Amniotic epithelial cell (primary cell): ENCODE data around the gene GPC1.
A peak's percentile ranks its signal among the peaks of the same experiment; 100 is the strongest.

Experiments
- DNase-seq: peaks from one replicate; pipeline ENCODE4 v3.0.0-alpha.2; 2010; ENCODE audit warnings: low read depth

Gene GPC1

DNA sequence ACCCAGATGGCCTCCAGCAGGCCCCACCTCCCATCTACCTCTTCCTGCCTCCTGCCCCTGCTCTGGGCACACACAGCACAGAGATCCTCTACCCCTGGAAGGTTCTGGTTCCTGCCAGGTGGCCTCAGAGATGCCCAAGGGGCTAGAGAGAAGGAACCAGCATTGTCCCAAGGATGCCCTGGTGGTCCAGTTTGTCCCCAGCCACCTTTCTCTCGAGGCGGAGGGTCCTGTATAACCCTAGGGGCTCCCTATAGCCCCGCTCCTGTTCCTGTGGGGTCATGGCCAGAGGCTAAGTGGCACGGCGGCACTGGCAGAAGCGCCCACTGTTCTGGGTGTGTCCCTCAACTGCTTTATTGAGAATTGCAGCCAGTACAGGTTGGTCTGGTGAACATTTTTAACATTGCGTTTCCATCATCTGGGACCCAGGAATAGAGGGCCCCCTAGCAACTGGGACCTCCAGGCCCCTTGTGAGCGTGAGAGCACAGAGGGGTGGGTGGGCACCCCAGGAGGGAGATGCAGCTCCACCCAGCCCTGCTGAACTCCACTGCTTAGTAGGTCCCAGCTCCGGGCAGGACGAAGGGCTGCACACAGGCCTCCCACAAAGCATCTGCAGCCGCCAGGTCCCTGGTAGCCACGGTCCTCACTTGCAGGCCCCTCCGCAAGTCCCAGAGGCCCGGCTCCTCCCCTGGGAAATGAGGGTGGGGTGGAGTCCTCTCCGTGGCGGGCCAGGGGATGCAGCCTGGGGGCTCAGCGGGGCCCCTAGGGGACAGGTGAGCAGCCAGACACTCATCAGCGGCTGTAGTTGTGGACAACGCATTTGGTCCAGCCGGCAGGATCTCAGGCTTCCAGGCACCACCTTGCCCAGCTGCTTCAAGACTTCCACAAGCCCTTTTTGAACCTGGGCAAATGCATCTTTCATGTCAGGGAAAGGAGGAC, 33.1 kb downstream of the GPC1 start:
- no peak for DNase-seq

DNA sequence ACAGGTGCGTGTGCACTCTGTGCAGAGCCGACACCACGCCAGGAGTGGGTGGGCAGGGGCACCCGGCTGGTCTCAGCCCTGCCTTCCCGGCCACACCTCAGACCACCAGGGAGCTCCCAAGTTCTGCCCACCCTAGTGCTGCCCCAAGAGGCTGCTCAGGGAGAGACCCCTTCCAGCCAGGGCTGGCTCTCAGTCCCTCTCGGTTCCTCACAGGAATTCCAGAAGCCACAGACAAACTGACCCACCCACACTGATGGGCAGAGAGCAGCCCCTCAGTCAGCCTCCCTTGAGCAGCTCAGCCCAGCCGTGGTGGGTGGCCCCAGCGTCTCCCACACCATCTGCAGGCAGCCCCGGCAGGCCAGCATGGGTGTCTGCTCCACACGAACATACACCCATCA, 33.8 kb downstream of the GPC1 start:
- no peak for DNase-seq

DNA sequence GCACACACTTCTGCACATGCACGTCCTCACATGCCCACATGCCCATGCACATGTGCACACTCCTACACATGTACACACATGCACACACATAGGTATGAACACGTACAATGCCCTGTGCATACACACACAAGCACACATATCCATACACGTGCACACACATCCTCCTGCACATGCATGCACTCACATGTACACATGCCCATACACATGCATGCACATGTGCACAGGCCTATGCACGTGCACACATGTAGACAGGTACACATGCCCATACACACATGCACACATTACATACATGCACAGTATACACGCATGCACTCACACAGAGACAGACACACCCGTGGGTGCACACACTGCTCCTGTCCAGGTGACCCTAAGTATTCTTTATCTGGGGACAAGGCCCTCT, 34.3 kb downstream of the GPC1 start:
- no peak for DNase-seq

DNA sequence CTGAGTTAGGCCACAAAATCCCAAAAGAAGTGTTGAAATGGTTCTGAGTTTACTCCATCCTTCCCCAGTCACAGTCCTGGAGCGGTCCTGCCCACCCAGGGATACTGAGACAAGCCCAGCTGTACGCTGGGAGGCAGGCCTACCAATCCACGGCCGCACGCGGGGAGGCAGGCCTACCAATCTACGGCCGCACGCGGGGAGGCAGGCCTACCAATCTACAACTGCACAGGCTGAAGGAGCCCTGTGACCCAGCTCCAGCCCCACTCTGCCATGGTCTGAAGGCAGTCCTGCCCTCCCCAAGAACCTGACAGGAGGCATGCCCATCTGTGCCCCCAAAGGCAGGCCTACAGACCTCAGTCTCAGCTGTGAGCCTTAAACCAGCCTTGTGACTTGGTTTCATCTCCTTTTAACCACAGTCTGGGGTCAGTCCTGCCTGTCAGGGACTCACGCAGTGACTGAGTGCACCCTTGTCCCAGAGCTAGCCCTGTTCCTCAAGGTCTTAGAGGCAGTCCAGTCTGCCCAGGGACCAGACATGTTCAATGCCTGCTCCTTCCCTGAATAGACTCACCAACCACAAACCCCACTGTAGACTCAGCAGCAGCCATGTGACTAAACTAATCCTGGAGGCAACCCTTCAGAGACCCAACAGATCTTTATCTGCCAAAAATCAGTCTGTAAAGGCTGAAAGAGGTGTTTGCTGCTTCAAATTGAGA, 36.8 kb downstream of the GPC1 start:
- peak; percentile 23 for DNase-seq

DNA sequence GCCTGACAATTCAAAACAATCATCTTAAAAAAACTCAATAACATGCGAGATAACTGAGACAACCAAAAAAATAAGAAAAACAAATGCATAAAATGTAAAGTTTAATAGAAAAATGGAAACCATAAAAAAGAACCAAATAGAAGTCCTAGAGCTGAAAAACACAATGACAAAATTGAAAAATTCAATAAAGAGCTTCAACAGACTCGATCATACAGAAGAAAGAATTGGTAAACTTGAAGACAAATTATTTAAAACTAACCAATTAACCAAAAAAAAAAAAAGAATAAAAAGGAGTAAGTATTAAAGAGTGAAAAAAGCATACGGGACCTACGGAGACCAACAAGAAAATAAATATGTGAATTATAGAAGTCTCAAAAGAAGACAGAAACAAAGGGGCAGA, 37.7 kb downstream of the GPC1 start:
- DNase-seq = no peak

DNA sequence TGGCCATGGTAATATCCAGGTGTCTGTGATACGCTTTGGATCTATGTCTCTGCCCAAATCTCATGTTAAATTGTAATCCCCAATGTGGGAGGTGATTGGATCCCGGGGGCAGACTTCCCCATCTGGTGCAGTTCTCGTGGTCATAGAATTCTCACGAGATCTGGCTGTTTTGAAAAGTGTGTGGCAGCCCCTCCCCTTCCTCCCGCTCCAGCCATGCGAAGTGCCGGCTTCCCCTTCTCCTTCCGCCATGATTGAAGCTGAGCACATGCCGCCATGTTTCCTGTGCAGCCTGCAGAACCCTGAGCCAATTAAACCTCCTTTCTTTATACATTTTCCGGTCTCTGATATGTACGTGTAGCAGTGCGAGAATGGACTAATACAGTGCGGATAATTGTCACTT, 42.5 kb downstream of the GPC1 start:
- no peak for DNase-seq

DNA sequence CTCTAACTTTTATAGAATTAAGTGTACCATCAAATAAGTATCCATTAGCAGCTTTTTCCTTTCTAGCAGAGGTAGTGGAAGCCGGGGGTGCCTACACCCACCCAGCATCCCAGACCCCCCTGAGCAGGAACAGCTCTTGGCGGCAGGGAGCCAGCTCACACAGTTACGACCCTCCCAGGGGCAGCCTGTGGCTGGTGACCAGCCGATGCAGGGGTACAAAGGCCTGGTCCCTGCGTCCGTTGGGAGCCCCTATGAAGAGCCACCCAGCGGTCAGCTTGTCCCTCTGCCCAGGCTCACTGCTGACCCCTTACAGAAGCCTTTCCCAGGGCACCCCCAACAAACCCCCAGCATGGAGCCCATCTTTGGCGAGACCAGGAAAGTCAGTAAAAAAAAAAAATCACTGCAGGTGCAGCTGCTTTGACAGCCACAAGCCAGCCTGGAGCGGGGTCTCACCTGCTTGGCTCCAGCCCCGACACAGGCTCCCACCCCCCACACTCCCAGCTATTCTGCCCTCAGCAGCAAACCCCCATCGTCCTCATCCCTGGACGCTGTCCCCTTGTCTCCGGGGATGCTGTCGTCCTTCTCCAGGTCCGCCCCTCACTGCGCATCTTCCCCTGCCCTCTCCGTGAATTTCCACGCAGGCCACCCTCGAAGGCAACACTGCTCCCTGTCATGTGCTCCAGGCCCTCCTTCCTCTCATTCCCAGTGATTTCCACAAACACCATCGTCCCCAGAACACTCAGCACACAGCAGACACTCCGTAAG, 43.1 kb downstream of the GPC1 start:
- no peak for DNase-seq

DNA sequence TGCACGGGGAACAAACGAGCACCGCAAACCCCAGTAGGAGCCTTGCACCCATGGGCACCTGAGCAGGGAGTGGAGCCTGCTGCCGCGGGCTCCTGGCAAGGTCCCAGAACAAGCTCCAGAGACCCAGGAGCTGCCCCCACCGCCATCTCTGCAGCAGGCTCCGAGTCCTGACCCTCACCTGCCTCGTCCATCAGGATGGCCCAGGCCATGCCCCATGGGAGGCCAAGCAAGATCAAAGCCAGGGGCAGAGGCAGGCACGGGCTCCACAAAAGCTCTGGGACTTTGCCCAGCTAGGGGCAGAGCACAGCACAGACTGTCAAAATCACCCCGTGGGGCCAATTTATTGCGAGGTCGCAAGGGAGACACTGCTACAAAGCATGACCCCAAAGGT, 43.6 kb downstream of the GPC1 start:
- no peak for DNase-seq

DNA sequence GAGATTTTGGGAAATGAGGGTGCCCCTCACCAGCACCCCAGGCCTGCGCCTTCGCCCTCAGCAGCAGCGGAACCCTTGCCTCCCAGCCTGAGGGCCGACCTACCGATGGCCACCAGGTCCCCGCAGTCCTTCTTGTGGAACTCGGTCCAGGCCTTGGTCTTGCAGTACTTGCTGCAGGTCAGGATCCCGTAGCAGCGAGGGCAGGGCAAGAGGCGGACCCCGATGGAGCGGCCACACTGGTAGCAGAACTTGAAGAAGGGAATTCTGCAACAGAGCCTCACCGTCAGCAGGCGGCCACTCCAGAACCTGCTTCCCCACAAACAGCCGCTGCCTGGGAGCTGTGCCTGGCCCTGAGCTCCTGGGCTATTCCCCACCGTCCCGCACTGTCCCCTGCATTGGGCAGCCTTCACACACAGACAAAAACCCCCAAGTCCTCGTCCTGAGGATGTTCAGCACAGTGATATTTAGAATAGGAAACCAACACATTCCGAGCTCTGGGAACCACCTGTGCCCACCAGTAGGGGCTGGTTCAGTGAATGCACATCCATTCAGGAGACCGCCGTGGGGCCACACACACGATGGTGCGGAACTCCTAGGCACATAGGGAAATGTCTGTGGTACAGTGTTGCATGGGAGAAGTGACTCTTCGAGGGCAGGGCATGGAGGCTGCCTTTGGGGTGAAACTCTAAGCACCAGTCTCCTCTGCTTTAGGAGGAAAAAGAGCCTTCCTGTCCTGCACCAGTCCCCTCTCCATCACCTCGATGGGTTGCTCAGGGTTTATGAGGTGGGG, 45.6 kb downstream of the GPC1 start:
- DNase-seq = no peak

DNA sequence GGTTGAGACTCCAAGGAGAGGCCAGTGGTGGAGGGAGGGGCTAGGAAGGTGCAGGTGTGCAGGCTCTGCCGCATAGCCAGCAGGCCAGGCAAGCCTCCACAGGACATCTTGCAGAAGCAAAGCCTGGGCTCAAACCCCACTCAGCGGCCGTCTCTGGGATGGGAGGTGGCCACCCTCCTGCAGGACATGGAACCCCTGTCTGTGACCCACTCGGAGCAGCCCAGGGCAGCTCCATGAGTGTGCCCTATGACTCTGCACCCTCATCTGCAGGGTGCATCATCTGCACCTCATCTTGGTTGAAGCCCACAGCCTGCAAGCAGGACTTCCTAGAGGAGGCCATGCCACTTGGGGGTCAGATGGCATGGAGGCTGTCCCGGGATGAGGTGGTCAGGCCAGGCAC, 46.3 kb downstream of the GPC1 start:
- DNase-seq = no peak

DNA sequence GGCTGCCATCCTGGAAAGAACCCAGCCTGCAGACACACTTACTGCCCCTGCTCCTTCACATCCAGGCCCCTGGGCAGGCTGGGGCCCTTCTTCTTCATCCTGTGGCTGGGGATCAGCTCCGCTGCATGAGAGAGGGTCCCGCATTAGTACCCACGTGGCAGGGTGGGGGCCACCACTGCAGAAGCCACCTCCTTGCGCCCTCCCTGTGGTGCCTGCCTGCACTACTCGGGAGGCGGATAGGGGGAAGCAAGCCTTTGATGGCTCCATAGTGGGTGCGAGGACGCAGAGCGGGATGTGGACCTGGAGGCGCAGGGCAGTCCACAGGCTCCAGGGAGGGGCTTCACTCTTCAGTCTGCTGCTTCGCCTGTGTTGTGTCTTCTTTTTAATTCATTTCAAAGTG, 46.7 kb downstream of the GPC1 start:
- no peak for DNase-seq

DNA sequence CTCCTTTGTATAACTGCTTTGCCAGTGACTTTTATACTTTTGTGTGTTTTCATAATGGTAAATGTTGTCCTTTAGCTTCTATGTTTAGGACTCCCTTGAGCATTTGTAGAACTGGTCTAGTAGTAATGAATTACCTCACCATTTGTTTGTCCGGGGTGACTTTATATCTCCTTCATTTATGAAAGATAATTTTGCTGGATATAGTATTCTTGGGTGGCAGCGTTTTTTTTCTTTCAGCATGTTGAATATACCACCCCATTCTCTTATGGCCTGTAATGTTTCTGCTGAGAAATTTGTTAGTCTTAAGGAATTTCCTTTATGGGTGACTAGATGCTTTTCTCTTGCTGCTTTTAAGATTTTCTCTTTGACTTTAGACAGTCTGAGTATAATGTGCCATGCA, 56.0 kb downstream of the GPC1 start:
- no peak for DNase-seq

DNA sequence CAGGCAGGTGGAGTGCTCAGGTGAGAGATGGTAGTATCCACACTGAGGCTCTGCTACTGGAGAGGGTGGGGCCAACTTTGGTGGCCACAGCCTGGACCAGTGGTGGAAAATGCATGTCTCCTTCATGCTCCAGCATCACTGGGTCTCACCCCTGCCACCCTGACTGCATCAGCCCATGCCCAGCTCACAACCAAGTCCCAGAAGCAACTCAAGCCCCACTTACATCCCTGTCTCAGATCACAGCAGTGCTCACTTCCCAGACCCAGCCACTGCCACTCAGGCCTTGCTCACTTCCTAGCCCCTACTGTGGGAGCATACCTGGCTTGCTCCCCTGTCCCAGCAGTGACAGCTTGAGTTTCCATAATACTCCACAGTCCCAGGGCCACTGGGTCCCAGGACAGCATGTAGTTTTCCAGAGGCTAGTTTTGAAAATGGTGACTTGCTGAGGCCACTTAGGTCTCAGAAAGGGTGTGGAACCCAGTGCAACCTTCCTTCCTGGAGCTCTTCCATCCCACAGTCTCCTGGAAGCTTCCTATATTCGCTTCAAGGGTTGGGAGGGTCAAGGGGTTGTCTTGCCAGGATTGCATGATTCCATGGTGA, 58.8 kb downstream of the GPC1 start:
- no peak for DNase-seq

DNA sequence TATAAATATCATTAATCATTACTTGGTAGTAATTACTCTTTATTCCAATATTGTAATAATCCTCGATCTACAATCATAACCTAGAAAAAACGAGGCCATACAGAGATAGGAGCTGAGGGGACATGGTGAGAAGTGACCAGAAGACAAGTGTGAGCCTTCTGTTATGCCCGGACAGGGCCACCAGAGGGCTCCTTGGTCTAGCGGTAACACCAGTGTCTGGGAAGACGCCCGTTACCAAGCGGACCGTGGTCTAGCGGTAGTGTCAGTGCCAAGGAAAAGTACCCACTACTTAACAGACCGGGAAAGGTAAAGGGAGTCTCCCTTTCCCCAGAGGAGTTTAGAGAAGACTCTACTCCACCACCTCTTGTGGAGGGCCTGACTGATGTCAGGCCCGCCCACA, 59.5 kb downstream of the GPC1 start:
- peak; percentile 30 for DNase-seq

DNA sequence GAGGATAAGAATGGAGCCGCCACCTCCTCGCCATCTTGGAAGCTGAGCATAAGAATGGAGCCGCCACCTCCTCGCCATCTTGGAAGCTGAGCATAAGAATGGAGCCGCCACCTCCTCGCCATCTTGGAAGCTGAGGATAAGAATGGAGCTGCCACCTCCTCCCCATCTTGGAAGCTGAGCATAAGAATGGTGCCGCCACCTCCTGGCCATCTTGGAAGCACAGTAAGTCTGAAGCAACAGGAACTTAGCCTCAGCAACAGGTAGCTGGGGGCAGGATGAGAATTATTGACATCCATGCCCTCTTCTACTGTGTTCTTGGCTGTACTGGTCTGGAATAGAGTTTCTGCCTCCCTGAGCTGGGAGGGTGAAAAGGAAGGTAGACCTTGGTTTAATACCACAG, 61.6 kb downstream of the GPC1 start:
- peak; percentile 52 for DNase-seq

DNA sequence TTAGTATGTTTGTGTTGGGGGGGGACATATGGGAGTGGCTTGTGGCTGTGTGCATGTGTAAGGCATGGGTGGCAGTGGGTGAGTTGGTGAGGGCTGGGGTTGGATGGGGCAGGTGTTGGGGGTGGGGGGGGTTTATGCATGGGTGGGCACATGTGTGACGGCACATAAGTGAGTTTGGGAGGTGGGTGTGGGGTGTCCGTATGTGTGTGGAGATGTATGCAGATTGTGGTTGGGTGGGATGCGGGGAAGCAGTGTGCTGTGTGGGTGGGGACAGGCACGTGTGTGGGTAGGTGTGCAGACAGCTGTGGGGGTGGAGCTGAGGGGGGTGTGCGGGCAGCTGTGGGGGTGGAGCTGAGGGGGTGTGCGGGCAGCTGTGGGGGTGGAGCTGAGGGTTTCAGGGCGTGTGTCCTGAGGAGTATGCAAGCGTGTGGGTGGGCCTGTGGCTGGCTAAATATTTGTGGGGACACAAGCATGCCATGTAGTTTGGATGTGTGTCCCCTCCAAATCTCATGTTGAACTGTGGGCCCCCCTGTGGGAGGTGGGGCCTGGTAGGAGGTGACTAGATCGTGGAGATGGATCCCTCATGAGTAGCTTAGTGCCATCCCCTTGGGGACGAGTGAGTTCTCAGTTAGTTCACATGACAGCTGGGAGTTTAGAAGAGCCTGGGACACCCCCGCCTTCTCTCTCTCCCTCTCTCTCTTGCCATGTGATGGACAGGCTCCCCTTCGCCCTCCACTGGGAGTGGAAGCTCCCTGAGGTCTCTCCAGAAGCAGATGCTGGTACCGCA, 62.9 kb downstream of the GPC1 start:
- no peak for DNase-seq

DNA sequence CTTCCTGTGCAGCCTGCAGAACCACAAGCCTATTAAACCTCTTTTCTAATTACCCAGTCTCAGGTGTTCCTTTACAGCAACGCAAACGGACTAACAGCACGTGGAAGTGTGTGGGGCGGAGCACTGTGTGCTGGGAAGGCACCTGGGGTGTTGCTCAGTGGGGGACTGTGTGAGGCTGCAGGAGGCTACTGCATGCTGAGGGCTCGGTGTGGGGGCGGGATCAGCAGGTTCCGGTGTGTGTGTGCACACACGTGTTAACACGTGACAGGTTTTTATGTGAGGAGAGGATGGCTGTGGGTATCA, 63.4 kb downstream of the GPC1 start:
- DNase-seq = no peak

DNA sequence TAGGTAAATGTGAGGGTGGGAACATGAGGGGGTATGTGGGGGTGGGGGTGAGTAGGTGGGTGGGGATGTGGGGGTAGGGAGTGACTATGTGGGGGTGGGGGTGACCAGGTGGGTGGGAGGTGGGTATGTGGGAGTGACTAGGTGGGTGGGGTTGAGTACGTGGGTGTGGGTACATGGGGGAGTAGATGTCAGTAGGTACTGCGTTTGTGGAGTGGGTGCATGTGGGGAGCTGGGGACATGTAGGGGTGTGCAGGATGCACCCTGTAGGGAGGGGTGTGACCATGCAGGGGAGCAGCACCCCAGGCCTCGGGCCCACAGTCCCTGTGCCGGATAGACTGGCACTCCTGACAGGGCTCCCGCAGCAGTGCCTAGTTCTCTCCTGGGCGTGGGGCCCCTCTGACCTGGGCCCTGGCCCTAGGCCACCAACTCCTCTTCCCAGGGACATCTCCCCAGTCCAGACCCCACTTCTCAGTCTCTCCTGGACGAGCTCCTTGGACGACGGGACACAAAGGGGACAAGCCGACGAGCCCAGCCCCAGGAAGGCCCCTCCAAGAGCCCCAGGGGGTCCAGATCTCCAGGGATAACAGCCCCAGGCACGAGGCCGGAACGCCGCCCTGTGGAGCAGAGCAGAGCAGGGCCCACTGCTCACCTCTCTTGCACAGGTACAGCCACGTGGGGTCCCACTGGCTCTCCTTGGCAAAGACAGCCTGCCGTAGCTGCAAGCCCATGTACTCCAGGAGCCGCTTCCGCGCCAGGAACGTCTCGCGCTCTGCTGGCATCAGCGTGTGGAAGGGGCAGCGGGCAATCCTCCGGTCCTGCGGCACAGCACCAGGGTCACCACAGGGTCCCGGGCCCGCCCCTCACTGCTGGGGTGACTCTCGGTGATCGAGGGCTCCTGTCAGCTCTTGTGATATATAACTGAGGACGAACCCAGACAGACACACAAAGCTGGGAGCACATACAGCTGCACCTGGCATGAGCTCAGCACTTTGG, 64.1 kb downstream of the GPC1 start:
- no peak for DNase-seq

DNA sequence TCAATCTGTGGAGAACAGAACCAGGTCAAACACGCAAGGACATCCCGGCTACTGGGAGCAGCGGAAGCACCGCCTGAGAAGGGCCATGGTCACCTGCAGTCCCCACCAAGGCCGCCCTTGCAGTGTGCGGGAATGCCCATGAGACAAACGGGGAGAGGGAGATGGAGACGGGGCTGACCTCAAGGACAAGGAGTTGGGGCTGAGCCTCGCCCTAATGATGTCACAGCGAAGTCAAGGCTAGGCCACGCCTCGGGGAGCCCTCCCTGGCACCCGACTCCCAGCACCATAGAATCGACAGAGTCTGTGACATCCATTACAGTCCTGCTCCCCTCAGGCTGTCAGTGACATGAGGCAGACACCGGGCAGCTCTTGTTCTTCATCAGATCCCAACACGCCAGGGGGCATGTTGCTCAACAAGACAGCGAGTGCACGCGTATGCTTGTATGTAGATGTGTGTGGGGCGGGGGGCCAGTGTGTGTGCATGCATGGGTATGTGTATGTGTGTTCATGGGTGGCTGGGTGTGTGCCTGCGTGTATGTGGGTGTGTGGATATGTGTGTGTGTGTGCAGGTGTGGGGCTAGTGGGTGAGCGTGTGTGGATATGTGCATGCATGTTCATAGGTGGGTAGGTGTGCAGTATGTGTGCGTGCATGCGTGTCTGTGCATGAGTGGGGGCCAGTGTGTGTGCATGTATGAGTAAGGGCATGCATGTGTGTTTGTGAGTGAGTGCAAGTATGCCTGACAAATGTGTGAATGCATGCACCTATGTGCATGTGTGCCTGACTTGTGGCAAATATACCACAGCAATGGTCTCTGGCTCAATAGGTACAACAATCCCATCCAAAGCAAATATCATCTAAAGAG, 65.3 kb downstream of the GPC1 start:
- DNase-seq = no peak
